SK-N-SH (cell line): ENCODE data around the gene TNFAIP8L3. TPM values are rescaled to one million over a fixed set of nuclear protein-coding genes. Genes with fewer than 3 reads are reported as not detected.

Experiments used
- CTCF ChIA-PET: fragments of 300-600, 350-600 bp; formaldehyde crosslinking; extraction: SDS; loops from one replicate; lab custom pipeline; 2021; lab: Yijun Ruan, JAX
- POLR2A ChIA-PET: fragments of 350-600 bp; sonication (Branson Sonifier 250); formaldehyde crosslinking; extraction: SDS; loops from one replicate; lab custom pipeline; 2020; ENCODE audit warnings: antibody characterized with exemption, inconsistent platforms; lab: Yijun Ruan, JAX
- DNase-seq: peaks from one replicate; pipeline ENCODE4 v3.0.0; 2012
- H2AFZ ChIP-seq: fragments of 200-600 bp; sonication (generic); 2 replicates; pipeline ENCODE4 v1.8.1; 2016; ENCODE audit warnings: antibody characterized with exemption, mild to moderate bottlenecking, low read depth
- H3F3A ChIP-seq: fragments of 200-600 bp; sonication (generic); replicated peaks from 2 replicates; pipeline ENCODE3; 2016; ENCODE audit warnings: antibody characterized with exemption, mild to moderate bottlenecking; ENCODE audit not compliant: insufficient read depth
- H3K27ac ChIP-seq, 2 experiments: fragments of 200-500 bp in 1 of 2; fragments of 200-600 bp in 1 of 2; sonication (Bioruptor generic) in 1 of 2; sonication (generic), shearing (Covaris generic) in 1 of 2; 2 replicates each; pipeline versions ENCODE4 v1.5.1 to v1.6.1; 2014 to 2016; ENCODE audit warnings: low read depth in 2 of 2, inconsistent platforms in 1 of 2, low read length in 1 of 2, mild to moderate bottlenecking in 1 of 2, mixed read lengths in 1 of 2
- H3K27me3 ChIP-seq: fragments of 200-600 bp; sonication (generic), shearing (Covaris generic); 2 replicates; pipeline ENCODE4 v1.6.1; 2016; ENCODE audit warnings: mixed run types; ENCODE audit not compliant: insufficient read depth
- H3K36me3 ChIP-seq, 2 experiments: fragments of 200-500 bp in 1 of 2; fragments of 200-600 bp in 1 of 2; sonication (Bioruptor generic) in 1 of 2; sonication (generic) in 1 of 2; replicated peaks in 1 of 2; 2 replicates each; pipeline versions ENCODE3 to v1.5.1; 2014 to 2016; ENCODE audit warnings: low read length in 1 of 2, mild to moderate bottlenecking in 1 of 2; ENCODE audit not compliant: insufficient read depth in 2 of 2, control insufficient read depth in 1 of 2
- H3K4me1 ChIP-seq, 2 experiments: fragments of 200-500 bp in 1 of 2; fragments of 200-600 bp in 1 of 2; sonication (Bioruptor generic) in 1 of 2; sonication (generic), shearing (Covaris generic) in 1 of 2; 2 replicates each; pipeline versions ENCODE4 v1.5.1 to v1.6.1; 2014 to 2016; ENCODE audit warnings: low read depth in 1 of 2, low read length in 1 of 2, mixed run types in 1 of 2; ENCODE audit not compliant: insufficient read depth in 2 of 2, control insufficient read depth in 1 of 2
- H3K4me2 ChIP-seq: fragments of 200-600 bp; sonication (generic), shearing (Covaris generic); 2 replicates; pipeline ENCODE4 v1.6.1; 2017; ENCODE audit warnings: mixed run types
- H3K4me3 ChIP-seq, 2 experiments: fragments of 200-500 bp in 1 of 2; fragments of 200-600 bp in 1 of 2; sonication (Bioruptor generic) in 1 of 2; sonication (generic), shearing (Covaris generic) in 1 of 2; 2 replicates each; pipeline versions ENCODE4 v1.5.1 to v1.8.1; 2014 to 2016; ENCODE audit warnings: low read depth in 2 of 2, inconsistent platforms in 1 of 2, low read length in 1 of 2, mild to moderate bottlenecking in 1 of 2, mixed read lengths in 1 of 2, moderate library complexity in 1 of 2
- H3K79me2 ChIP-seq: fragments of 200-600 bp; sonication (generic); 2 replicates; pipeline ENCODE4 v1.8.1; 2017; ENCODE audit warnings: mild to moderate bottlenecking; ENCODE audit not compliant: insufficient read depth
- H3K9ac ChIP-seq: fragments of 200-600 bp; sonication (generic); 2 replicates; pipeline ENCODE4 v1.6.1; 2017; ENCODE audit warnings: mixed run types
- H3K9me2 ChIP-seq: fragments of 200-600 bp; sonication (generic); 2 replicates; pipeline ENCODE4 v1.6.1; 2017; ENCODE audit warnings: mixed run types
- H3K9me3 ChIP-seq: fragments of 200-600 bp; sonication (generic); 2 replicates; pipeline ENCODE4 v1.6.1; 2017; ENCODE audit warnings: mixed run types, mild to moderate bottlenecking, moderate library complexity
- H4K20me1 ChIP-seq: fragments of 200-600 bp; sonication (generic); 2 replicates; pipeline ENCODE4 v1.6.1; 2017; ENCODE audit warnings: mild to moderate bottlenecking, mixed run types; ENCODE audit not compliant: insufficient read depth
- ELF1 ChIP-seq: IDR thresholded peaks from 2 replicates; pipeline ENCODE4 v1.4.0; 2012
- EP300 ChIP-seq, 2 experiments: IDR thresholded peaks; 2 replicates each; pipeline versions ENCODE4 v1.4.0 to v1.6.1; 2012; ENCODE audit warnings: borderline replicate concordance in 1 of 2, low read depth in 1 of 2, low read length in 1 of 2
- FOSL2 ChIP-seq: IDR thresholded peaks from 2 replicates; pipeline ENCODE4 v1.4.0; 2012; ENCODE audit warnings: low read depth, mild to moderate bottlenecking, moderate library complexity, borderline replicate concordance
- GABPA ChIP-seq: IDR thresholded peaks from 2 replicates; pipeline ENCODE4 v1.4.0; 2012; ENCODE audit warnings: low read depth, mild to moderate bottlenecking
- MEF2A ChIP-seq: IDR thresholded peaks from 2 replicates; pipeline ENCODE4 v1.4.0; 2012; ENCODE audit warnings: low read depth, borderline replicate concordance
- NFIC ChIP-seq: IDR thresholded peaks from 2 replicates; pipeline ENCODE4 v1.4.0; 2012; ENCODE audit warnings: borderline replicate concordance
- PBX3 ChIP-seq: IDR thresholded peaks from 2 replicates; pipeline ENCODE4; 2012
- RAD21 ChIP-seq: IDR thresholded peaks from 2 replicates; pipeline ENCODE4 v1.6.1; 2012; ENCODE audit warnings: mild to moderate bottlenecking, low read length
- RCOR1 ChIP-seq: fragments of 150-350 bp; IDR thresholded peaks from 2 replicates; pipeline ENCODE4 v1.6.1; 2017; ENCODE audit warnings: antibody characterized with exemption, low read length
- RFX5 ChIP-seq: IDR thresholded peaks from 2 replicates; pipeline ENCODE4 v1.6.1; 2012; ENCODE audit warnings: mild to moderate bottlenecking, improper control_type of control experiment, low read length
- TAF1 ChIP-seq: IDR thresholded peaks from 2 replicates; pipeline ENCODE4 v1.6.1; 2012; ENCODE audit warnings: low read depth, mild to moderate bottlenecking, low read length, moderate library complexity, borderline replicate concordance
- TCF12 ChIP-seq: IDR thresholded peaks from 2 replicates; pipeline ENCODE4 v1.4.0; 2012
- TEAD4 ChIP-seq: IDR thresholded peaks from 2 replicates; pipeline ENCODE4 v1.4.0; 2012; ENCODE audit warnings: mild to moderate bottlenecking, borderline replicate concordance; ENCODE audit not compliant: insufficient read depth
- ZBTB33 ChIP-seq: IDR thresholded peaks from 2 replicates; pipeline ENCODE4 v1.4.0; 2012; ENCODE audit warnings: low read depth, borderline replicate concordance
- WGBS: methylation state at CpG from one replicate; pipeline ENCODE4 v1.1.6; 2017; ENCODE audit warnings: low lambda C conversion rate; 5-methylcytosine and 5-hydroxymethylcytosine counted together
- polyA plus RNA-seq, 3 experiments: library from polyadenylated mRNA; depleted of rRNA; stranded (reverse); fragments of >200 nt; gene quantifications; 2 replicates each; pipeline ENCODE4 v1.2.3, GENCODE V29; 2012
- TF ChIP-seq, protein P1 (sequence below): fragments of 150-350 bp; IDR thresholded peaks from 2 replicates; pipeline ENCODE4 v1.6.1; 2017; ENCODE audit warnings: antibody characterized with exemption, low read length, low read depth, borderline replicate concordance
- TF ChIP-seq, protein P2 (sequence below): IDR thresholded peaks from 2 replicates; pipeline ENCODE4 v1.4.0; 2012; ENCODE audit warnings: low read depth
- TF ChIP-seq, protein P3 (sequence below): IDR thresholded peaks from 2 replicates; pipeline ENCODE4 v1.4.0; 2012; ENCODE audit warnings: low read depth, borderline replicate concordance

The TNFAIP8L3 gene
- polyA plus RNA-seq, 1 of the 3 experiments (the other 2 are of a cell fraction) = 0.08 TPM

DNA sequence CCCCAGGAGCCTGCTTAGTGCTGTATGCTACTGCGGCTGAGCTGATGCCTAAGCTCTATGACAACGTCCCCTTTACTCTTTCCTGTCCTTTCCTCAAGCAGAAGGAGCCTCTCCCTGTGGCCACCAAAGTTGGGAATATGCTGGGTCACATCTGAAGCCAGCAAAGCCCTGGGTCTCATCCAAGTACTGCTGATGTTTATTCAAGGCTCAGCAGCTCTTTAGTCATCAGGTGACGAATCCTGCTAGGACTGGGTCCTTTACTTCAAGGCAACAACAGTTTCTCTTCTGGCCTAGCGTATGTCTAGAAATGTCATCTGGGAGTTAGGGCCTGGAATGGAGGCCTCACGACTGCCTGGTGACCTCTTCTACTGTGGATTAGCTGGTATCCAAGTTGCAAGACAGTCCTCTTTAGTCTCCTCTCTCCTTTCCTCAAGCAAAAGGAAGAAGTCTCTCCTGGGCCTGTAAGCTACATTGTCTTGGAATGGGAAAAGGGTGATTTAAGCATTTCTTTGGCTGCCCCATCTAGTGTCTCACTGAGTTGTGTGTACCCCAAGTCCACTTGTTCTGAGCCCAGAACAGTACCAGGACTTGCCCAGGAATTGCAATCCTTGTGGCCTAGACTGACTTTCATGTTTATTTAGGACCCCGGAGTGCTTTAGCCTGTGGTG, 63.9 kb downstream of the TNFAIP8L3 start (continued):
- TF ChIP-seq ZBTB33 (no peak), TCF12 (no peak), ELF1 (no peak), FOSL2 (no peak), RCOR1 (no peak), RAD21 (no peak), PBX3 (no peak), TAF1 (no peak)
- TF ChIP-seq, protein P1, sequence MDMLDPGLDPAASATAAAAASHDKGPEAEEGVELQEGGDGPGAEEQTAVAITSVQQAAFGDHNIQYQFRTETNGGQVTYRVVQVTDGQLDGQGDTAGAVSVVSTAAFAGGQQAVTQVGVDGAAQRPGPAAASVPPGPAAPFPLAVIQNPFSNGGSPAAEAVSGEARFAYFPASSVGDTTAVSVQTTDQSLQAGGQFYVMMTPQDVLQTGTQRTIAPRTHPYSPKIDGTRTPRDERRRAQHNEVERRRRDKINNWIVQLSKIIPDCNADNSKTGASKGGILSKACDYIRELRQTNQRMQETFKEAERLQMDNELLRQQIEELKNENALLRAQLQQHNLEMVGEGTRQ = no peak
- TF ChIP-seq, all 33 proteins: peak for 0

DNA sequence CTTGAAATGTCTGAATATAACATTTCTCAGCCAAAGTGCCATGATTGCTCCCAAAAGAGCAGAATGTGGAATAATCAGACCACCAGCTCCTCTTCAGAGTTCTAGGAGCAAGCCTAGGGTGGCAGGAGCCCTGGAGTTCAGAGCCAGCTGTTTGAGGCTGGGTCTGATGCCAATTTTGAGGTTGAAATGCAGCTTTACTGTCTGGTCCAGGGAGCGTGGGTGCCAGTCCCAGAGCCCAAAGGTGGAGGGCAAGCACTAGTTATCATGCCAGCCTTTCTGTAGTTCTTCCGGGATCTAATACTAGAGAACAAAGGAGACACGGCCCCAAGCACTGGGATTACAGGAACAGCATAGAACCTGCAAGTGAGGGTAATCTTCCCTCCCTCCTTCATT, 69.3 kb downstream of the TNFAIP8L3 start:
- ChIA-PET POLR2A (no interaction called here), CTCF (interaction anchor here (1.4 kb wide), 1 partner anchor 16 kb away, joined by 3 read pairs; no protein-coding TSS in a partner anchor)
- no peaks in the 10 kb centered on the region for H3F3A ChIP-seq
- peaks cover 0 to 3% of the 10 kb centered on the region in 2 experiments; a peak in 2 of 4 replicates for H3K4me1 ChIP-seq
- no peaks in the 10 kb centered on the region for H3K9me2 ChIP-seq
- 87% methylated on average over 2 of the region's 3 CpGs for WGBS
- no peak overlapping the region for H2AFZ ChIP-seq
- no peaks in the 10 kb centered on the region for H3K9me3 ChIP-seq
- no peaks in the 10 kb centered on the region for H3K36me3 ChIP-seq
- H3K27ac ChIP-seq = no peak overlapping the region
- DNase-seq = no peak
- no peak for TF ChIP-seq RFX5
- TF ChIP-seq, protein P1 = no peak
- TF ChIP-seq, protein P2, sequence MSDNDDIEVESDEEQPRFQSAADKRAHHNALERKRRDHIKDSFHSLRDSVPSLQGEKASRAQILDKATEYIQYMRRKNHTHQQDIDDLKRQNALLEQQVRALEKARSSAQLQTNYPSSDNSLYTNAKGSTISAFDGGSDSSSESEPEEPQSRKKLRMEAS = no peak
- TF ChIP-seq MEF2A = no peak
- TF ChIP-seq, protein P3, sequence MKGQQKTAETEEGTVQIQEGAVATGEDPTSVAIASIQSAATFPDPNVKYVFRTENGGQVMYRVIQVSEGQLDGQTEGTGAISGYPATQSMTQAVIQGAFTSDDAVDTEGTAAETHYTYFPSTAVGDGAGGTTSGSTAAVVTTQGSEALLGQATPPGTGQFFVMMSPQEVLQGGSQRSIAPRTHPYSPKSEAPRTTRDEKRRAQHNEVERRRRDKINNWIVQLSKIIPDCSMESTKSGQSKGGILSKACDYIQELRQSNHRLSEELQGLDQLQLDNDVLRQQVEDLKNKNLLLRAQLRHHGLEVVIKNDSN = no peak
- TF ChIP-seq GABPA = no peak
- no peak for TF ChIP-seq EP300 (IDR thresholded peaks at IDR 0.05; ENCODE audit: borderline replicate concordance in 1 of 2, low read depth in 1 of 2, low read length in 1 of 2)
- no peak for TF ChIP-seq TEAD4
- no peak for TF ChIP-seq NFIC
- TF ChIP-seq, all 33 proteins: peak for 0
- no peaks in the 10 kb centered on the region for H3K79me2 ChIP-seq
- no peak overlapping the region for H3K4me2 ChIP-seq
- H4K20me1 ChIP-seq = no peaks in the 10 kb centered on the region
- H3K4me3 ChIP-seq = no peak overlapping the region
- no peaks in the 10 kb centered on the region for H3K27me3 ChIP-seq
- no peak overlapping the region for H3K9ac ChIP-seq
